Esophagus muscularis mucosa (tissue), 4 donors: ENCODE measurements around the gene COPS7B. TPM values are rescaled to one million over a fixed set of nuclear protein-coding genes. Genes with fewer than 3 reads are reported as not detected.

Experiments used
- DNase-seq: peaks from one replicate; pipeline ENCODE4 v3.0.0-alpha.2; 2017; ENCODE audit errors: extremely low spot score
- H3K27ac ChIP-seq, 4 donors: fragments of 200-600 bp; sonication (generic); replicated peaks in 1 of 4; 1 replicate in 3 of 4; 2 replicates in 1 of 4; pipeline ENCODE4 v1.5.1; 2016 to 2019; ENCODE audit warnings: mild to moderate bottlenecking in 1 of 4
- H3K27me3 ChIP-seq, 4 donors: fragments of 200-600 bp; sonication (generic); one replicate each; pipeline versions ENCODE4 v1.5.1 to v1.6.0; 2016 to 2019
- H3K36me3 ChIP-seq, 4 donors: fragments of 200-600 bp; sonication (generic); one replicate each; pipeline ENCODE4 v1.5.1; 2016 to 2019
- H3K4me1 ChIP-seq, 4 donors: fragments of 200-600 bp; sonication (generic); one replicate each; pipeline ENCODE4 v1.5.1; 2016 to 2019
- H3K4me3 ChIP-seq, 4 donors: fragments of 200-600 bp; sonication (generic); 1 replicate in 2 of 4; 2 replicates in 2 of 4; pipeline ENCODE4 v1.5.1; 2016 to 2019; ENCODE audit warnings: mild to moderate bottlenecking in 4 of 4, moderate library complexity in 1 of 4
- H3K9me3 ChIP-seq, 4 donors: fragments of 200-600 bp; sonication (generic); 1 replicate in 3 of 4; 2 replicates in 1 of 4; pipeline ENCODE4 v1.5.1; 2016 to 2019
- EP300 ChIP-seq: sonication (generic); formaldehyde crosslinking; IDR thresholded peaks from one replicate; pipeline ENCODE4 v1.6.1; 2017; ENCODE audit warnings: antibody characterized with exemption
- POLR2A ChIP-seq: fragments of 450-650 bp; IDR thresholded peaks from one replicate; pipeline ENCODE4 v1.6.1; 2017; ENCODE audit warnings: antibody characterized with exemption, moderate library complexity, mild to moderate bottlenecking, low read depth
- POLR2AphosphoS5 ChIP-seq, 2 donors: sonication (generic); formaldehyde crosslinking; IDR thresholded peaks; one replicate each; pipeline ENCODE4 v1.6.1; 2017; ENCODE audit warnings: antibody characterized with exemption in 2 of 2
- WGBS: methylation state at CpG from one replicate; pipeline ENCODE4 v1.1.5; 2018; 5-methylcytosine and 5-hydroxymethylcytosine counted together
- intact Hi-C: fragments of 100-400 bp; cut with DNase I; formaldehyde crosslinking; loops from one replicate; pipeline ENCODE4 v1.15.1; 2023
- total RNA-seq, 4 donors: library from RNA; depleted of rRNA; stranded (reverse); fragments of >200 nt; gene quantifications; one replicate each; pipeline versions ENCODE4 v1.1.0 to v1.2.1, GENCODE V29; 2016
- TF ChIP-seq, protein P1 (sequence below), 3 experiments: fragments of 200-600 bp in 2 of 3; fragments of 450-650 bp in 1 of 3; sonication (generic) in 2 of 3; IDR thresholded peaks; one replicate each; pipeline ENCODE4 v1.5.1; 2017 to 2019; ENCODE audit warnings: antibody characterized with exemption in 3 of 3, mild to moderate bottlenecking in 2 of 3, moderate library complexity in 1 of 3

Gene COPS7B
- total RNA-seq, 4 donors from 2014 or later: 16.7 to 31.0 (median 24.6) TPM

DNA sequence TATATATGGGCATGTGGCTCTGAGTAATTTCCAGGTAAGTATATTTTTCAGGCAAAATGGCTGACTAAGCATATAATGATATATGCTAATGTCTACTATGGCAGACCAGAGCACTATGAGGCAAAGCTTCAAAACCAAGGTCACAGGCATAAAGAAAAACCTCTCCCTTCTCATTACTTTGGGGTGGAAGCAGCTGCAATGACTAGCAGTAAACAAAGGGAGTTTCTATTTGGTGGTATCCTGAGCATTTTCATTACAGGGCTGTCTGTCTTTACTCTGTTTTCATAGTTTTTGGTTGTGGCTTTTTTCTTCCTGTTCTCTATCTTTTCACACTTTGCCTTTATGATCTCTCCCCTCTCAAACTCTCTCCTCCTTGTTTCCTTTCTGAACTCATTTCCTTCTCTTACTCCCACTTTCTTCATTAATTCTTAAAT lies 20.7 kb upstream of the COPS7B start:
- TF ChIP-seq EP300: no peak
- TF ChIP-seq POLR2A: no peak
- no peak for TF ChIP-seq POLR2AphosphoS5 (IDR thresholded peaks at IDR 0.05)
- TF ChIP-seq, protein P1, sequence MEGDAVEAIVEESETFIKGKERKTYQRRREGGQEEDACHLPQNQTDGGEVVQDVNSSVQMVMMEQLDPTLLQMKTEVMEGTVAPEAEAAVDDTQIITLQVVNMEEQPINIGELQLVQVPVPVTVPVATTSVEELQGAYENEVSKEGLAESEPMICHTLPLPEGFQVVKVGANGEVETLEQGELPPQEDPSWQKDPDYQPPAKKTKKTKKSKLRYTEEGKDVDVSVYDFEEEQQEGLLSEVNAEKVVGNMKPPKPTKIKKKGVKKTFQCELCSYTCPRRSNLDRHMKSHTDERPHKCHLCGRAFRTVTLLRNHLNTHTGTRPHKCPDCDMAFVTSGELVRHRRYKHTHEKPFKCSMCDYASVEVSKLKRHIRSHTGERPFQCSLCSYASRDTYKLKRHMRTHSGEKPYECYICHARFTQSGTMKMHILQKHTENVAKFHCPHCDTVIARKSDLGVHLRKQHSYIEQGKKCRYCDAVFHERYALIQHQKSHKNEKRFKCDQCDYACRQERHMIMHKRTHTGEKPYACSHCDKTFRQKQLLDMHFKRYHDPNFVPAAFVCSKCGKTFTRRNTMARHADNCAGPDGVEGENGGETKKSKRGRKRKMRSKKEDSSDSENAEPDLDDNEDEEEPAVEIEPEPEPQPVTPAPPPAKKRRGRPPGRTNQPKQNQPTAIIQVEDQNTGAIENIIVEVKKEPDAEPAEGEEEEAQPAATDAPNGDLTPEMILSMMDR (IDR thresholded peaks at IDR 0.05): no peak
- H3K27me3 ChIP-seq: no peaks in the 10 kb centered on the region
- DNase-seq: no peak
- H3K9me3 ChIP-seq: no peaks in the 10 kb centered on the region
- H3K4me3 ChIP-seq: no peak overlapping the region
- H3K4me1 ChIP-seq: peaks cover 0 to 6% (median 0%) of the 10 kb centered on the region in 4 donors
- intact Hi-C loops: no loop called here
- H3K27ac ChIP-seq: no peak overlapping the region
- H3K36me3 ChIP-seq: no peaks in the 10 kb centered on the region

DNA sequence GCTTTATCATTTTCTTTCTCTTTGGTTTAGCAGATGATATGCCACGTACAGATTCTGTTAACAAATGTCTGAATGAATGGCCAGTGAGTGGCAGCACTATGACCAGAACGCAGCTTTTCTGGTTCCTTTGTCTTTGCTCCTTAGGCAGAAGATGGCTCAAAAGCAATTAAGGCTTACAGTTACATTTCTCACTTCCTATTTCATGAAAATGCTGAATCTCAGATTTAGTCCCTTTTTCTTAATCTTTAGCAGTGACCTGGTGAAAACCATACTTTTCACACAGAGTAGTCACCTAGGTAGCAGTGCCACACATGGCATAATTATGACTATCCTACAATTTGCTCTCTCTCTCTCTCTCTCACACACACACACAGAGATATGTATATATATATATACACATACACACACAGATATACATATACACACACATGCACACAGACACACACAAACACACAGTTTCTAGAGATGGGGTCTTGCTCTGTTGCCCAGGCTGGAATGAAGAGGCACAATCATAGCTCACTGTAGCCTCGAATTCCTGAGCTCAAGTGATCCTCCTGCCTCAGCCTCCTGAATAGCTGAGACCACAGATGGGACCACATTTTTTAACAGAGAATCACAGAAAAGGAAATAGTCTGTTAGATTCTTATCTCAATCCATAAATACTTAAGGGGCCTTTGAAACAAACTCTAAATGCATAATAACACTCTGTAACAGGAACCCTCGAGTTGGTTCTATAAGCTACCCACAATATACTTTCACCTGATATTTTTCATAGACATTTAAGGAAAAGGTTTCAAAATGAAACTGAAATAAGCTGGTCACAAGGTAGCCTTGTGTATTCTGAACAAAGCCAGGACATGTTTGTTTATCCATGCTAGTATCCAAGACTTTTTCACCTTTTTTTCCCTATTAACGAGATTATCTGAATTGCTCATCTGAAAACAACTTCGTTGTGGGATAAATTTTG lies 16.8 kb upstream of the COPS7B start:
- DNase-seq: no peak
- no peak overlapping the region for H3K27ac ChIP-seq
- TF ChIP-seq EP300 (no peak), POLR2AphosphoS5 (IDR thresholded peaks at IDR 0.05) (no peak)
- TF ChIP-seq, protein P1 (IDR thresholded peaks at IDR 0.05): no peak
- no peaks in the 10 kb centered on the region for H3K9me3 ChIP-seq
- no peaks in the 10 kb centered on the region for H3K36me3 ChIP-seq
- H3K4me1 ChIP-seq: peaks cover 0 to 5% (median 0%) of the 10 kb centered on the region in 4 donors
- intact Hi-C loops: no loop called here
- no peaks in the 10 kb centered on the region for H3K27me3 ChIP-seq
- H3K4me3 ChIP-seq: no peak overlapping the region
- WGBS: 91% methylated on average over 6 of the region's 6 CpGs

DNA sequence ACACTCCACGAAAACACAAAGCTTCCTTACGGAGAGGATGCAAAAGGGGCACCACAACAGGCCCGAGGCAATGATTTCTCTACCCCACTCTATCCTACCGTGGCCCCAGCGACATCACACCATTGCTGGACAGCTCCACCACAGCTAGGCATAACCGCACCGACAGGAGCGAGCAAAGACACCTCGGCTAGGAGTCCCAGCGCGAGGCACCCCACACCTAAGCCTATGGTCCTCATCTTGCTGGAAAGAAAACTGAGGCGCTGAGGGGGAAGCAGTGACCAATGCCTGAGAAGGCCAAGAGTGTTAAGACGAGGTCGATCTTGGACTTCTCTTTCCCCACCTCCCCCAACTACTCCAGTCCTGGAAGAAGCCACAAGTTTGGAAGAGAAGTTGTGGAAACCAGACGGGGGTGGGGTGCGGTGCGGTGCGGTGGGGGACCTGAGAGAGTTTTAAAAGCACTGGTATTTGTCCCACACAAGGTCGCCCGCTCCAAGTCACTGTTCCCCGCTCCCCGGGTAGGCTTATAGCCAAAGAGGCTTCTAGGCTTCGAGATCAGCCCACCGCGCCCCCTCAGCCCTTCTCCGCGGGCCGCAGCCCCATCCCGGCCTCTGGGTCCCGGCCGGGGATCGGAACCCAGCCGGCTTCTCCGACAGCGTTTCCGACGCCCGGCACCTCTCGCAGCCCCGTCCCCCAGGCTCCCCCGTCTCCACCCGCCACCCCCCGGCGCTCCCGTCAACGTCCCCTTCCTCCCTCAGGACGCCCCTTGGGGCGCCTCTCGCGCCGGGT lies 5.9 kb upstream of the COPS7B start:
- peak overlapping the region; percentile 83 to 93 (median 88) for H3K27ac ChIP-seq

DNA sequence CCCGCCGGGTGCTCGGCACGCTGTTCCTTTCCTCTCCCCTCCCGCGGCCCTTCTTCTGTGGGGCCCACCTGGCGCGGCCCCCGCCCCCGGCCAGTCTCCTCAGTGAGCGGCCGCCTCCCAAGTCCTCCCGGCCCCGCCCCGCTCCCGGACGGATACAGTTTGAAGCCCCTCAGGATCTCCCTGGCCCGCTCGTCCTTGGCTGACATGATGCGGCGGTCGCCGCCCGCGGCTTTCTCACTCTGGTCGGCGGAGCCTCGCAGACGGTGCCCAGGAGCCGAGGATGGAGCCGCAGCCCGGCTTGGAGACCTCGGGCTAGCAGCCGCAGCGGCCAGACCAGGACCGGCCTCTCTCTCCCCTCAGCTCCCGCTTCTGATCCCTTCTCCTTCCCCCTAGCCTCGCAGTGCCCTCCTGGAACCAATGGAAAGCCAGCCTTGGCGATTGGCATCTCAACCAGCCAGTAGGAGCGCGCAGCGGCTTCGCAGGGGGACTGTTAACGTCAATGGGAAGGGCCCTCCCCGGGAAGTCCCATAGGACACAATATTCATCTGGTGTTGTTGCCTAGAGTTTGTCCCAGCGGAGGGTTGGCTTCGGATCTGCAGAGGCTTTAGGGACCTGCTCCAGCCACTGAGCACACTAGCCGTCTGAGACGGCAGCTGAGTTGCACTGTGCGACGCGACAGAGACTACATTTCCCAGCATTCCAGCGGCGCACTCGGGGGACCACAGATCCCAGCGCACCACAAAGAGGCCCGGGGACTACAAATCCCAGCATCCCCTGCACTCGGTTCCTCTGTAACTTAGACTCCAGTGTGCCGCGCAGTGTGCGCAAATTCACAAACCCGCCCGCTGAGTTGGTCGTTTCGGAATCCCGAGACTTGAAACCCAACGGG lies 5.1 kb upstream of the COPS7B start, which contains the start of gene PDE6D:
Gene PDE6D, minus strand, starts transcription at position 374 of the 889 bp plus-strand sequence. Its CDS starts 168 bp downstream, at position 206.
- peaks cover 50 to 54% (median 51%) of the 10 kb centered on the region in 4 donors for H3K4me1 ChIP-seq
- H3K36me3 ChIP-seq: no peaks in the 10 kb centered on the region
- H3K27ac ChIP-seq: peak within 1 kb of the TSS; percentile 83 to 93 (median 88)
- H3K9me3 ChIP-seq: no peaks in the 10 kb centered on the region
- intact Hi-C loops: no loop called here
- no peaks in the 10 kb centered on the region for H3K27me3 ChIP-seq
- 1% methylated on average over 39 of the region's 67 CpGs for WGBS
- H3K4me3 ChIP-seq: peak within 1 kb of the TSS; percentile 68 to 92 (median 80)
- TF ChIP-seq EP300: no peak
- peak; percentile 95 to 98 for TF ChIP-seq POLR2AphosphoS5 (IDR thresholded peaks at IDR 0.05)
- TF ChIP-seq, protein P1 (IDR thresholded peaks at IDR 0.05): peak in 1 of 3 experiments; percentile 16
- TF ChIP-seq POLR2A: peak; percentile 64
- DNase-seq: peak; percentile 99

More for the DNA sequence above, 5.9 kb upstream of the COPS7B start:
- H3K4me3 ChIP-seq: peak overlapping the region; percentile 68 to 92 (median 80)
- 11% methylated on average over 29 of the region's 51 CpGs for WGBS
- no peaks in the 10 kb centered on the region for H3K27me3 ChIP-seq
- peaks cover 41 to 46% (median 43%) of the 10 kb centered on the region in 4 donors for H3K4me1 ChIP-seq
- no peak for TF ChIP-seq POLR2A
- no peak for TF ChIP-seq POLR2AphosphoS5 (IDR thresholded peaks at IDR 0.05)
- no peak for TF ChIP-seq EP300
- TF ChIP-seq, protein P1 (IDR thresholded peaks at IDR 0.05): no peak
- intact Hi-C loops: no loop called here
- DNase-seq: no peak
- no peaks in the 10 kb centered on the region for H3K9me3 ChIP-seq
- H3K36me3 ChIP-seq: no peaks in the 10 kb centered on the region
